GM21529 (cell line): Measurements from ENCODE around the gene TRIM7.
"Not testable (repeated sequence)": the region's sequence is repeated elsewhere in the genome, so short reads cannot be mapped to it uniquely, and the experiment has no call there.

ENCODE experiments used
- ATAC-seq: cut with Tn5 transposase; IDR thresholded peaks from one replicate; pipeline ENCODE4 v1.9.1; 2021; ENCODE audit not compliant: unreplicated experiment

Gene TRIM7

GRCh38 chr5:181173420-181174342 is 31.3 kb downstream of the TRIM7 start:
- ATAC-seq: peak; percentile 50

- peak; percentile 26 for ATAC-seq
Observed at GRCh38 chr5:181173027-181173419, 32.0 kb downstream of the TRIM7 start.

- no peak for ATAC-seq
Observed at GRCh38 chr5:181171782-181172181, 33.2 kb downstream of the TRIM7 start.

GRCh38 chr5:181170996-181171395 is 34.0 kb downstream of the TRIM7 start:
- no peak for ATAC-seq

DNA sequence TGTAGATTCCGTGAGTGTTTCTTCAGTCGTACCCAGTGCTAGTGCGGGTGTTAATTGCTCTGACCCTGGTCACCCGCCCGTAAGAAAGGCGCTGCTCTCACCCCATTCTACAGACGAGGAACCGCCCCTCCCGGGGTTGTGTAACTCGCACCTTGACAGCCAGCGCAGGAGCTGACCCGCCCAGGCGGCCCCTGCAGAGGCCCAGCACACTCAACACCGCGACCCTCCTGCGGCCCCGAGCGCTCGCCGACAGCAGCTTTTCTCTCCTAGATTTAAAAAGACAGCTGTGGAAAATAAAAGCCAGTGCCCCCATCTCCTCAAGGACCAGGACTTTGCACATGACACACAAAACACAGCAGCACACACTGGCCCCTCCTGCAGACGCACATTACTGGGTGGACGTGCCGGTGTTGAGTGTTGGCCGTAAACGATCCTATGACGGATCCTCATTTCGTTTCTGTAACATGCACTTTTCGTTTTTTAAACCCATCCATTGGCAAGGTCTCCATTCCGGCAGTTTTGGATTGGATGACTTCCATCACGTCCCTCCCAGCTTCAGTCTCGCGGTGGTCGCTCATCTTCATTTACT is 34.7 kb downstream of the TRIM7 start:
- ATAC-seq: no peak

DNA sequence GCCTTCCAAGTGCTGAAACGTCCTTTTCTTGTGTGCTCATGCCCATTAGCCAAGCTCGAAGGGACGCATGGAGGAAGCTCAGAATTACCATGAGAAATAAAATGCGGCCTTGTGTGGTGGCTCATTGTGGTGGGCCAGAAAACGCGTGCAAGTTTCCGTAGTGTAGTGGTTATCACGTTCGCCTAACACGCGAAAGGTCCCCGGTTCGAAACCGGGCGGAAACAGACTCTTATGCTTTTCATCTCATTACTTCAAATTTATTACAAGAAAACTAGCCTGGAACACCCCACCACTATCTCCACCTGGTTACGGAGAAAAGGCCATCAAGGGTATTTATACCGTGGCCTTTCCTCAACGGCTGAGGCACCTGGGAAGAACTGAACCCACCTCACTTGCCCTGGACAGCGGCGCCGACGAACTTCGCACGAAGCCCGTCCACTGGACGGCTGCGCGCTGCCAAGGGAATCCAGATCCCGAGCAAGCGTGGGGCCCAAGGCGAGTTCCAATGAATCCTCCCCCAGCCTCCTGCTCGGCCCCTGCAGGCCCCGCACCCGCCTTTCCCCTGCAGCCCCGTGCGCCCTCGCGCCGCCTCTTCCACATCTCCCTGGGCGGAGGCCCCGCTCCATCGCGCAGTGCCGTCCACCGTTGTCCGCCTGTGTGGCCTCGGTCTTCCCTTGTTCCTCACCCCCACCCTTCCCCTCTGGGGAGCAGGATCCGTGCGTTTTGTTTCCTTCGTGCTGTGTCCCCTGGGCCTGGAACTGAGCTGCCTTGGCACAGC is 35.3 kb downstream of the TRIM7 start:
- not testable (repeated sequence) for ATAC-seq

- no peak for ATAC-seq
Observed at GRCh38 chr5:181168595-181169118, 36.3 kb downstream of the TRIM7 start.

- no peak for ATAC-seq
Observed at GRCh38 chr5:181167814-181168488, 37.0 kb downstream of the TRIM7 start.

- ATAC-seq: no peak
Observed at GRCh38 chr5:181166812-181167733, 37.9 kb downstream of the TRIM7 start.

DNA sequence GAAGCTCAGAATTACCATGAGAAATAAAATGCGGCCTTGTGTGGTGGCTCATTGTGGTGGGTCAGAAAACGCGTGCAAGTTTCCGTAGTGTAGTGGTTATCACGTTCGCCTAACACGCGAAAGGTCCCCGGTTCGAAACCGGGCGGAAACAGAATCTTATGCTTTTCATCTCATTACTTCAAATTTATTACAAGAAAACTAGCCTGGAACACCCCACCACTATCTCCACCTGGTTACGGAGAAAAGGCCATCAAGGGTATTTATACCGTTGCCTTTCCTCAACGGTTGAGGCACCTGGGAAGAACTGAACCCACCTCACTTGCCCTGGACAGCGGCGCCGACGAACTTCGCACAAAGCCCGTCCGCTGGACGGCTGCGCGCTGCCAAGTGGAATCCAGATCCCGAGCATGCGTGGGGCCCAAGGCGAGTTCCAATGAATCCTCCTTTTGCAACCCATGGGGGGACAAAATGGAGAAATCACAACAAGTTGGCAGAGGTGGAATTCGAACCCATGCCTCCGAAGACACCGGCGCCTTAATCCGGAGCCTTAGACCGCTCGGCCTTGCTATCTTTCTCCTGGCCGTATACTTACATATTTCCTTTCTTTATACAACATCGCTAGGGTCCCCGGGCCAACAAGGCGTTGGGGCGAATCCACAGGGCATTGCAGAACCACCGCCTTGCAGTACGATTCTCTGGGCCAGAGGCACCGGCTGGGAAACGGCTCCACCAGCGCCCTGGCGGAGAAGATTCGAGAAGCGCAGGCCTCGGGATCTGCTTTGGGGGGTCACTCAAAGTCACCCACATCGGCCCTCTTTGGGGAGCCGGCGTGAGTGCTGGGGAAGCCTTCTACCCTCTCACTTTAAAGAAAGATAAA is 40.7 kb downstream of the TRIM7 start:
- no peak for ATAC-seq

DNA sequence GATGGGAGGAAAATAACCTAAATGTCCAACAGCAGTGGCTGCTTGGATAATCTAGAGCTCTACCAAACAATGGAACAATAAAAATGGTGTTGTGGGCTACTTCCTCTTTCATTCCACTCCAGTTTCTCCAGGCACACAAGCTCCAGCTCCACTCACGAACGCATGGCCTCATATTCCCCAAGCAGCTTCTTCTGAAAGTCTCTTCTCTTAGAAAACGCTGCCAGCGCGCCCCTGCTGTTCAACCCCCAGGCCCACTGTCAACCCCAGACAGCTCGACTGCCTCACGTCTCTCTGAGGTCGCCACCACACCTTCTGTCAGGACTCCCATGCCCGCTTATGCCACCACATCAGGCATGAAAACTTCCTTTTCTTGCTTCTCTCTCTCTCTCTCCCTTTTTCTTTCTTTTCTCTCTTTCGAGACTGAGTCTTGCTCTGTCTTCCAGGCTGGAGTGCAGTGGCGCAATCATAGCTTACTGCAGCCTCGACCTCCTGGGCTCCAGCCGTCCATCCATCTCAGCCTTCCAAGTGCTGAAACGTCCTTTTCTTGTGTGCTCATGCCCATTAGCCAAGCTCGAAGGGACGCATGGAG is 41.4 kb downstream of the TRIM7 start:
- ATAC-seq: no peak

- no peak for ATAC-seq
Observed at GRCh38 chr5:181161534-181162175, 43.3 kb downstream of the TRIM7 start.

DNA sequence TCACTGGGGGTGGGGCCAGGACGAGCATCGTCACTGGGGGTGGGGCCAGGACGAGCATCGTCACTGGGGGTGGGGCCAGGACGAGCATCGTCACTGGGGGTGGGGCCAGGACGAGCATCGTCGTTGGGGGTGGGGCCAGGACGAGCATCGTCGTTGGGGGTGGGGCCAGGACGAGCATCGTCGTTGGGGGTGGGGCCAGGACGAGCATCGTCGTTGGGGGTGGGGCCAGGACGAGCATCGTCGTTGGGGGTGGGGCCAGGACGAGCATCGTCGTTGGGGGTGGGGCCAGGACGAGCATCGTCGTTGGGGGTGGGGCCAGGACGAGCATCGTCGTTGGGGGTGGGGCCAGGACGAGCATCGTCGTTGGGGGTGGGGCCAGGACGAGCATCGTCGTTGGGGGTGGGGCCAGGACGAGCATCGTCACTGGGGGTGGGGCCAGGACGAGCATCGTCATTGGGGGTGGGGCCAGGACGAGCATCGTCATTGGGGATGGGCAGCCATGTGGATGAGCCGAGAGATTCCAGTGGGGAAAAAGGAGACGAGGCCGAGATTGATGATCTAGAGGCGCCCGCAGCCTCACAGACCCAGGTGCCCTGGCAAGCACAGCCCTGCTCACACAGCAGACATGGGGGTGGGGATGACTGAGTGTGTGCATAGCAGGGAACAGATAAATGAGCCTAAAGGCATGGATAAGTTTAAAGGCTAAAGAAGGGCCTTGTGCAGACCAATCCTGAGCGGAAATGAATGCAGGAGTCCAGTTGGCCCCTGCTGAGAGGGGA is 44.1 kb downstream of the TRIM7 start:
- ATAC-seq: not testable (repeated sequence)

- peak; percentile 38 for ATAC-seq
Observed at GRCh38 chr5:181160152-181160754, 44.7 kb downstream of the TRIM7 start.

DNA sequence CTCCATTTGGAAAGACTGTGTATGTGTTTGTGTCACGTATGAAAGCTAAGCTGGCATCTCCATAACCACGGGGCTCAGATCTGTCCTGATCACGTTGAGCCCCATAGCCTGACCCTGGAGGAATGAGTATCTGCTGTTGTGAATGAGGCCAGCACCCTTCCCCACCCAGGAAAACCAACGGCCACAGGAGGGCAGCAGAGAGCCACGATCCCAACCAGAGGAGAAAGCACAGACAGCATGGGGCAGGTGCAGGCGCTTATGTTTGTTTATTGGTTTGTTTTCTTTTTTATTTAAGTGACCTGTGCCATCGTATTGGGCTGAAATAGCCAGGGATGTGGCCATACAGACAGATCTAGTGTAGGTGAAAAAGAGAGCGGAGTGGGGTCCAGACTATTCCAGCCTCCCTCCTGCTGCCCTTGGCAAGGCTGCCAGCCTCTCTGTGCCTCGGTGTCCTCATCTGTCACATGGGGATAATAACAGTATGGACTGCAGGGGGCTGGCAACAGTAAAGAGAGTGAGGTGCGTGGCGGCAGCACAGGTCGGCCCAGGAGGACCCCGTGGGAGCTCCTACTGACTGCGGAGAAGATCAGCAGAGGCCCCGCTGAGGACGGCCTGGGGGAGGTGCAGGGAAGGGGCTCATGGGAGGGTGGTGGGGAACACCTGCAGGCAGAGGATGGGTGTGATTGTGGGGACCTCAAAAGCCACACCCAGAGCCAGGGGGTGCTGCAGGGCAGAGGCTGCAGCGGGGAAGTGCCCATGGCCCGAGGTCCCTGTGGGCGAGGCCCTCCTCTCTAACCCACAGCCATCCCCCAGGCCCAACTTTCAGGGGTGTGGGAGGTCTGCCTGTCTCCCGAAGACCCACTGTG is 45.5 kb downstream of the TRIM7 start:
- peak; percentile 76 for ATAC-seq

- ATAC-seq: no peak
Observed at GRCh38 chr5:181158869-181159268, 46.1 kb downstream of the TRIM7 start.
